RKO (cell line): ENCODE measurements around the gene RABL6.

Source experiments
- DNase-seq: peaks from one replicate; pipeline ENCODE4 v3.0.0-alpha.2; 2016; ENCODE audit warnings: low spot score

The RABL6 gene

DNA sequence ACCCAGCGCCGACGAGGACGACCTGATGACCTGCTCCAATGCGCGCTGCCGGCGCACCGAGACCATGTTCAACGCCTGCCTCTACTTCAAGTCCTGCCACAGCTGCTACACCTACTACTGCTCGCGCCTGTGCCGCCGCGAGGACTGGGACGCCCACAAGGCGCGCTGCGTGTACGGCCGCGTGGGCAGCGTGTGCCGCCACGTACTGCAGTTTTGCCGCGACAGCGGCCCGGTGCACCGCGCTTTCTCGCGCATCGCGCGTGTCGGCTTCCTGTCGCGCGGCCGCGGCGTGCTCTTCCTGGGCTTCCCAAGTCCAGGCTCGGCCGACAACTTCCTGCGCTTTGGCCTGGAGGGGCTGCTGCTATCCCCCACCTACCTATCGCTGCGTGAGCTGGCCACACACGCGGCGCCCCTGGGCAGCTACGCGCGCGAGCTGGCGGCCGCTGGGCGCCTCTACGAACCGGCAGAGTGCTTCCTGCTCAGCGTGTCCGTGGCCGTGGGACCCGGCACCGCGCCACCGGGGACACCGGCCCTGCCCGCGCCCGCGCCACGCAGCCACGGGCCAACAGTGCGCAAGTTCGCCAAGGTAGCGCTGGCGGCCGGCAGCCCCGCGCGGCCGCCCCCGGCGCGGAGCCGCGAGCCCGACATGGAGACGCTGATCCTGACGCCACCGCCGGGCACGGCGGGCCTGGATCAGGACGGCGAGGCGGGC, 38.8 kb downstream of the RABL6 start:
- no peak for DNase-seq

DNA sequence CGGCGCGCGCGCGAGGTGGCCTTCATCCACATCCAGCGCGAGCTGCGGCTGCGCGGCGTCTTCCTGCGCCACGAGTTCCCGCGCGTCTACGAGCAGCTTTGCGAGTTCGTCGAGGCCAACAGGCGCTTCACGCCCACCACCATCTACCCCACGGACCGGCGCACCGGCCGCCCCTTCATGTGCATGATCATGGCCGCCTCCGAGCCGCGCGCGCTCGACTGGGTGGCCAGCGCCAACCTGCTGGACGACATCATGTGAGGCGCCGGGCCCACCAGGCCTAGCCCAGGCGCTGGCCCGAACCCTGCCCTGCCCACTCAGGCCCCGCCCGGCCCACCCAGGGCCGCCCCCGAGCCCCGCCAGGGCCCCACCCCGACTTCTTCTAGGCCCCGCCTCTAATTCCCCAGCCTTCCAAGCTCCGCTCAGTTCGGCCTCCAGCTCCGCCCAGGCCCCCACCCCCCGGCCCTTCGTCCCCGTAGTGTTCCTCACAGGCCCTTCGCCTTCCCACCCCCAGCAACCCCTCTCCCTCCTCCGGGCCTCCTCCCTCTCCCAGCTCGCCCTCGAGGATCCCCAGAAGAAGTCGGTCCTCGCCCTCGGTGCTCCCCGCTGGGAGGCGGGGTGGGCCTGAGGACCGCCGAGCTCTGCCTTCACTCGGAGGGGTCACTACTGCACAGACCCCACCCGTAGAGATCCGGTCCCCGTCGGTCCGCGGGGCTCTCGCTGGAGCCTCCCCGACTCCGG, 39.5 kb downstream of the RABL6 start:
- no peak for DNase-seq

DNA sequence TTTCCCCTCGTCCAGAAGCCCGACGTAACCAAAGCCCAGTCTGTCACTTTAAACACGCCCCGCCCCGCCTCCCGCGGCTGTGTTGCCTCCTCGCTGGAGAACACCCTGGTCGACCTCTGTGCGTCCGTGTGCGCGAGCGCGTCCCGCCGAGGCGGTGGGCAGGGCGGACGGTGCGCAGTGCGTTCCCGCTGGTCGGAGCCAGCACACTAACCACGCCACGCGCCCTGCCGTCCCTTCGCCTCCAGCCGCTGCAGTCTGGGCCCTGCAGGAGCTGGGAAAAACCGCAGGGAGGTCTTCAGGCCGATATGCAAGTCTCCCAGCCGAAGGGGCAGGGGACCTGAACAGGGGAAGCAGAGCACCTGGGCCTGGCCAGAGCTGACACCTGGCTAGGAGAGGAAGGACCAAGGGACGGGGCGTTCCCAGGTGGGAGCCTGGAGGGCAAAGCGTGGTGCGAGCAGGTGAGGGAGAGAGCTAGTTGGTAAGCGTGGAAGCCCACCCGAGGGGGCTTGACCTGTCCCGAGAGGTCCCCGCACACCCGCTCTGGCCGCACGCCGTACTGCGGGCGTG, 40.2 kb downstream of the RABL6 start:
- peak; percentile 97 for DNase-seq

DNA sequence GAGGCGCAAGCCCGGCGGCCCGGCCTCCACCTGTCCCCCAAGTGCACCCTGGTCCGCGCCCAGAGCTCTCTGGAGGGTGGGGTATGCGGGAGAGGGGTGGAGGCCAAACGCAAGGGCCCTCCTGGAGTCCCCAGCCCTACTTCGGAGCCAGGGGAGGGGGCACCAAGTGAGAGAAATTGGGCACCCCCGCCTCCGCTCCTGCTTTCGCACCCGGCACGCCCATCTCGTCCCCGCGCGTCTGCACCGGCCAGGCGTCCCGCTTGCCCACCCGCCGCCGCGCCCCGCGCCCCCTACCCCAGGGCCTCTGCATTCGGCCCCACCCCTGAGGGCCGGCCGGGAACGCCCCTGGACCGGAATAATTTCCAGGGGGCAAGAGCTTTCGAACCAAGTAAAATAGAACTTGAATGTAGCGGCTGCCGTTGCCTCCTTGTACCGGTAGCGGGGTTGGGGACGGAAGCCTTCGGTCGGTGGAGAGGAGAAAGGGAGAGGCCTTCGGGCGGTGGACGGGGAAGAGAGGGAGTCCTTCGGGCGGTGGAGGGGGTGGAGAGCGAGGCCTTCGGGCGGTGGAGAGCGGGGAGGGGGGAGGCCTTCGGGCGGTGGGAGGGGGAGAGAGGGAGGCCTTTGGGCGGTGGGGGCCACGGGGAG, 40.8 kb downstream of the RABL6 start:
- DNase-seq, result peak; percentile 71

DNA sequence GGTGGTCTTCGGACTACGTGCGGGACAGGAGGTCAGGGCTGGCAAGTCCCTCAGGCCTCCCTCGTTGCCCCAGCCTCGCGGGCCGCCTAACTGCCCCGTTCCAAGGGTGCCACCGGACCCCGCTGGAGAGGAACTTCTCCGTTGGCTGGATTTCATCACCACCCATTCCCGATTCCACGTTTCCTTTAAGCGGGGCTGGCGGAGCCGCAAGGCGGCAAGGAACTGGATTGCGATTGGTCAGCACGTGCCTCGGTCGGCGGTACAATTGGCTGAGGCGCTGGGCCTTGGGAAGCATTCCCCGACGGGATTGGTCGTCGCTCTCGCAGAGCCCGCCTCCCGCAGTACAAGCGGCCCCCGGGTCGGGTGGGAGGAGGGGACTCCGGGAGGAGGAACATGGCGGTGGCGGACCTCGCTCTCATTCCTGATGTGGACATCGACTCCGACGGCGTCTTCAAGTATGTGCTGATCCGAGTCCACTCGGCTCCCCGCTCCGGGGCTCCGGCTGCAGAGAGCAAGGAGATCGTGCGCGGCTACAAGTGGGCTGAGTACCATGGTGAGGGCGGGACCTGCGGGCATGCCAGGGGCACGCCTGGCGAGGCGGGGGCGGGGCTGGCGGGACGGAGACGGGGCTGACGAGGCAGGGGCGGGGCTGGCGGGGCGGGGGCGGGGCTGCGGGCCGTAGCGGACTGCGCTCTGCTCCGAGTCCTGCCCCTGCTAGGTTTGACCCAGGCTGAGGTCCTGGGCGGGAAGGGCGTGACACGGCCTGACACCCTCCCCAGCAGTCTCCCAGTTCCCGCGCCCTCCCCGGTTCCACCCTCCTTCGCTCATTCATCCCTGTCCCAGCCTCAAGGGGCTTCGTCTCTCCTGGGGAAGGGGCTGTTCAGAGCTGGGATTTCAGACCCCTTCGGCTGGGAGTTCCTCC, 41.6 kb downstream of the RABL6 start, which contains the start of gene PHPT1:
PHPT1 (plus strand) TSS at position 372 of the 922 bp plus-strand sequence; CDS start at position 394, 22 bp downstream.
- DNase-seq, result peak; percentile 100

DNA sequence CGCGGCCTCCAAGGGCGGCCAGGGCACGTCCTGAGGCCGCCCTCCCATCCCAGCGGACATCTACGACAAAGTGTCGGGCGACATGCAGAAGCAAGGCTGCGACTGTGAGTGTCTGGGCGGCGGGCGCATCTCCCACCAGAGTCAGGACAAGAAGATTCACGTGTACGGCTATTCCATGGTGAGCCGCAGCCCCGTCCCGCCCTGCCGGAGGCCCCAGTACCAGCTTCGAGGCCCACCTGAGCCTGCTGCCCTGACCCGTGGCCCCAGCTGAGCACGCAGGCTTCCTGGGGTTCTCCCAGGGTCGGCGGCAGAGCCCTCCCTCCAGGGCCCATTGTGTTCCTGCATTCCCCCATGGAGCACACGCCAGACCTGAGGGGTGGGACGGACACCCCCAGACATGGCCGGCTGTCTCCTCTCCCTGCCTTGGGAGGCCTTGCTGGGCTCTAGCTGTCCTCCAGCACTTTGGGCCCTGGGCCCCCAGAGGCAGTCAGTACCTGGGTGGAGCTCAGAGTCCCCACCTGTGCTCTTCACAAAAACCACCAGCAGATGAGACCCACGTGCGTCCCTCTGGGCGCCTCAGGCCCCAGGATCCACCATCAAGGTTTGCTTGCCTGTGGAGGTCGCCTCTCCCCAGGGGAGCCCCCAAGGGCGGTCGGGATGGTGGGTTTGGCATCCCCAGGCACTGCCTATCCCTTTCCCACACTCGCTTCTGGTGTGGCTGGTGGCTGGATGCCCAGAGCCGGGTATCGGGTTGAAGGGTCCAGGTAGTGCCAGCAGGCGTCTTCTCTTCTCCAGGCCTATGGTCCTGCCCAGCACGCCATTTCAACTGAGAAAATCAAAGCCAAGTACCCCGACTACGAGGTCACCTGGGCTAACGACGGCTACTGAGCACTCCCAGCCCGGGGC, 42.5 kb downstream of the RABL6 start:
- no peak for DNase-seq

DNA sequence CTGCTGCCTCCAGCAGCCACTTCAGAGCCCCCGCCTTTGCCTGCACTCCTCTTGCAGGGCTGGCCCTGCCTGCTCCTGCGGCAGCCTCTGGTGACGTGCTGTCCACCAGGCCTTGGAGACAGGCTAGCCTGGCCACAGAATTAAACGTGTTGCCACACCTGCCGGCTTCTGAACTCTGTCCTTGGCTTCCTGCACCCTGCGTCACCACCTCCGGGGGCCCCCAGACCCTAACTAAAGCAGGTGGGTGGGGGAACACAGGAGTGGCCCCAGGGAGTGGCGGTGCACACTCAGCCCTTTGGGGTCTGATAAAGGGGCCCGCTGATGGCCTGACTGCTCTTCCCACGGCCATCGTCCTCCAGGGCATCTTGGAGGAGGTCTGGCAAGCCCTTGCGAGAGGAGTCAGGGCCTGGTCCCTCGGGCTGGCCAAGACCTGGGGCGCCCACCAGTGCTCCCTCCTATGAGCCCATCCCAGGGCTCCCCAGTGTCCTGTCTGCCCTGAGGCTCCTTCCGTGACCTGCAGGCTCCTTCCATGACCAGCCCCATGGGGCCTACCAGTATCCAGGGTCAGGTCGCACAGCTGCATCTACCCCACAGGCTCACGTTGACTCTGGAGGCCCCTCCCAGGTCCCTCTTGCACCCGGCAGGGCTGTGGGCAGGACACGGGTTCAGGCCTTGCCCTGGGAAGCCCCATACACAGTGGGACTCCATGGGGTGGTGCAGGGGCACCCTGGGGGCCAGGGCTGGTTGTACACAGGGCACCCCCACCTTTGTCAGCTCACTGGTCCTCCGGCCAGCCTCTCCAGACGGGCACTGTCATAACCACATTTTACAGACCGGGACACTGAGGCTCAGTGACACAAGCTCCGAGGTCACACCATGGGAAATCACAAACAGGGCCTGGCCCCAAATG, 43.4 kb downstream of the RABL6 start:
- no peak for DNase-seq

DNA sequence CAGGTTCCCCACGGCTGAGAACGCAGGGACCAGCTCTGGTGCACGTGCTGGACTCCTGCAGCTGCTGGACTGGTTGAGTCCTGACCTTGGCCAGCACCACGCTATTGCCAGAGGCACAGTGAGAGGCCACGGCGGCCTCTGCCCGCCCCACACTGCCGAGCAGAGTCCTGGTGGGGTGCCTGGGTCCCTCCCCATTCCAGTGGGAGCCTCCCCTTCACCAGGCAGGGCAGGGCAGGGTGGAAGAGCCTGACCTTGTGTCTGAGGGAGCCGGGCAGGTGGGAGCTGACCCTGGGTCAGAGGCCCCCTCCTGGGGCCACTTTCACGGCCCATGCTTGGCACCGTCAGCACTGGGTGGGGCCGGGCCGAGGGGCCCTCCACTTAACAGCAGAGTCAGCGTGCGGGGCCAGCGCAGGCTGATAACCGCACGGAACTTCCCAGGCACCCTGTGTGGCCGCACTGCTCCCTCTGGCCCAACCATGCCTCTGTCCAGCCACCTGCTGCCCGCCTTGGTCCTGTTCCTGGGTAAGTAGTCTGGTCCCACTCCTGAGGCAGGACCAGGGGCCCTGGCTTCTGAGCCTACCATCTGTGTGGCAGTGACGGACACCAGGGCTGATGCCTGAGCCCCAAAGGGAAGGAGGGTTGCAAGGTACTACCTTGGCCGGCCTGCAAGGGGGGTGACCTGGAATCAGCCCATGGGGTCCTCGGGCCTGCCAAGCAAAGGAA, 44.4 kb downstream of the RABL6 start, which contains the start of gene MAMDC4:
MAMDC4 (plus strand) TSS at position 406 of the 723 bp plus-strand sequence; CDS start at position 477, 71 bp downstream.
- no peak for DNase-seq

DNA sequence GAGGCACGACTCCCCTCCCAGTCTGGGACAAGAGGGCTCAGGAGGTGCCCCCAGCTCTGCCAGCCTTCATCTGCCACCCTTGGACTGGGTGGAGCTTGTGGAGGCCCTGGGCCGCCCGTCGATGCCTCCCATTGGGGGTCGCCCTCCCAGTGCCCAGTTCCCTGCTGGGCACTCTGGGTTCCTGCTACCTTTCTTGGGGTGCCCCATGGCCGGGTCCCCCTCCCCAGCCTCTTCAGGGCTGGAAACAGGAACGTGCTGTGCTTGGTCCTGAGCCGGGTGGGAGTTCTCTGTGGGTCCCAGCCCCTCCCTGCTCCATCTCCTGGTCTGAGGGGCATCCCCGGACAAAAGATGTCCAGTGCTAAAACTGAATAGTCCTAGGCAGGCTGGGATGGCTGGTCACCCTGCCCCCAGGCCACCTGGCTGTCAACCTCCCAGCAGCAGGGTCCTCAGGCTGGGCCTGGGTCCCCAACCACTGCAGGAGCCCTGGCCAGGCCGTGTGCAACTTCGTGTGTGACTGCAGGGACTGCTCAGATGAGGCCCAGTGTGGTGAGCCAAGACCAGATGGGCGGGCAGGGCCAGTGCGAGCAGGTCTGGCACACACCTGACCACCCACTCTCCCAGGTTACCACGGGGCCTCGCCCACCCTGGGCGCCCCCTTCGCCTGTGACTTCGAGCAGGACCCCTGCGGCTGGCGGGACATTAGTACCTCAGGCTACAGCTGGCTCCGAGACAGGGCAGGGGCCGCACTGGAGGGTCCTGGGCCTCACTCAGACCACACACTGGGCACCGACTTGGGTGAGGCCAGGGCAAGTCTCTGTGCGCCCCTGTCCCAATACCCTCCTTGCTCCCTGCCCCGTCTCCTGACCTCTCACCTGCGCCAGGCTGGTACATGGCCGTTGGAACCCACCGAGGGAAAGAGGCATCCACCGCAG, 45.2 kb downstream of the RABL6 start:
- no peak for DNase-seq

DNA sequence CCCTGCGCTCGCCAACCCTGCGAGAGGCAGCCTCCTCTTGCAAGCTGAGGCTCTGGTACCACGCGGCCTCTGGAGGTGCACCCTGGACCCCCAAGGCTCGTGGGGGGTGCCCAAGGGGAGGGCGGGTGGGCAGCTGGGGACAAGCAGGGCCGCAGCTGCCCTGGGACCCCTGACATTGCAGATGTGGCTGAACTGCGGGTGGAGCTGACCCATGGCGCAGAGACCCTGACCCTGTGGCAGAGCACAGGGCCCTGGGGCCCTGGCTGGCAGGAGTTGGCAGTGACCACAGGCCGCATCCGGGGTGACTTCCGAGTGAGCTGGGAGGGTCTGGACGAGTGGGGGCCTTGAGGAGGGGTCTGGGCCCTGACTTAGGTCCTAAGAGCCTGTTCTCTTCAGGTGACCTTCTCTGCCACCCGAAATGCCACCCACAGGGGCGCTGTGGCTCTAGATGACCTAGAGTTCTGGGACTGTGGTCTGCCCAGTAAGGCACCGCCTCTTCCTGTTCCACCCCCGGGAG, 45.9 kb downstream of the RABL6 start:
- DNase-seq, result no peak

DNA sequence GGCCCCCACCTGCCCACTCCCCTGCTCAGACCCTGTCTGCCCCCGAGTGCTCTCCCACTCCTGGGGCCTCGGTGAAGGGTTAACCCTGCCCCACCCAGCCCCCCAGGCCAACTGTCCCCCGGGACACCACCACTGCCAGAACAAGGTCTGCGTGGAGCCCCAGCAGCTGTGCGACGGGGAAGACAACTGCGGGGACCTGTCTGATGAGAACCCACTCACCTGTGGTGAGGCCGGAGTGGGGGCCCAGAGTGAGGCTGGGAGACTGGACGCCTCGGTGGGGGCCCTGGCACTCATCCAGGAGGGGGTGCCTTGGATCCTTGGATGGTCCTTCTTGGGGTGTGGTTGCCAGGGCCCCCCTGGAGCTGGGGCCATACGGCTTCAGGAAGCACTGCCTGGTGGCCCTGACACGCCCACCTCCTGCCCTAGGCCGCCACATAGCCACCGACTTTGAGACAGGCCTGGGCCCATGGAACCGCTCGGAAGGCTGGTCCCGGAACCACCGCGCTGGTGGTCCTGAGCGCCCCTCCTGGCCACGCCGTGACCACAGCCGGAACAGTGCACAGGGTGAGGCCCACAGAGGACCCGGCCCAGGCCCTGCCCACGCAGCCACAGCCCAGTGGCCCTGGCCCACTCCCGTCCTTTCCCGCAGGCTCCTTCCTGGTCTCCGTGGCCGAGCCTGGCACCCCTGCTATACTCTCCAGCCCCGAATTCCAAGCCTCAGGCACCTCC, 46.5 kb downstream of the RABL6 start:
- DNase-seq, result no peak

DNA sequence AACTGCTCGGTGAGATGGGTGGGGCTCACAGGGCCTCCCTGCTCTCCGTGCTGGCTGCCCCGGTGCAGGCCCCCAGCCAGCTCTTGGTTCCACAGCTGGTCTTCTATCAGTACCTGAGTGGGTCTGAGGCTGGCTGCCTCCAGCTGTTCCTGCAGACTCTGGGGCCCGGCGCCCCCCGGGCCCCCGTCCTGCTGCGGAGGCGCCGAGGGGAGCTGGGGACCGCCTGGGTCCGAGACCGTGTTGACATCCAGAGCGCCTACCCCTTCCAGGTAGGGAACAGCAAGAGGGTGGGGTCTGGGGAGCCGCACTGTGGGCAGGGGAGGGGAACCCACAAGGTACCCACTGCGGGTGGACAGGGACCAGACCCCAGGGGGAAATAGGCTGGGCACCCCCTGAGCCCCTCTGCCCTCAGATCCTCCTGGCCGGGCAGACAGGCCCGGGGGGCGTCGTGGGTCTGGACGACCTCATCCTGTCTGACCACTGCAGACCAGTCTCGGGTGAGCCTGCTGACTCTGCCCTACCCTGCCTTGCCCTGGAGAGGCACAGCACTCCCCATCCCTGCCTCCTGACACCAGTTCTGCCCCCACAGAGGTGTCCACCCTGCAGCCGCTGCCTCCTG, 47.2 kb downstream of the RABL6 start:
- no peak for DNase-seq

DNA sequence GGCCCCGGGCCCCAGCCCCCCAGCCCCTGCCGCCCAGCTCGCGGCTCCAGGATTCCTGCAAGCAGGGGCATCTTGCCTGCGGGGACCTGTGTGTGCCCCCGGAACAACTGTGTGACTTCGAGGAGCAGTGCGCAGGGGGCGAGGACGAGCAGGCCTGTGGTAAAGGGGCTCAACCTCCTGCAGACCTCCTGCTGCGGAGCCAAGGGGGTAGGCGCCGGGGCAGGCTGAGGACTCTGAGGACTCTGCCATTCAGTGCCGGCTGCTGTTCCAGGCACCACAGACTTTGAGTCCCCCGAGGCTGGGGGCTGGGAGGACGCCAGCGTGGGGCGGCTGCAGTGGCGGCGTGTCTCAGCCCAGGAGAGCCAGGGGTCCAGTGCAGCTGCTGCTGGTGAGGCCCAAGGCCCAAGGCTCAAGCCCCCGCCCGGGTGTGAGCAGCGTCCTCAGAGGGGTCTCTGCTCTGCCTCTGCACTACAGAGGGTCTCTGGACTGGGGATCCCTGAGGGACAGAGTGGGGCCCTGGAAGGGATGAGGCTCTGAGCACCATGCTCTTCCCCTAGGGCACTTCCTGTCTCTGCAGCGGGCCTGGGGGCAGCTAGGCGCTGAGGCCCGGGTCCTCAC, 47.8 kb downstream of the RABL6 start:
- no peak for DNase-seq

DNA sequence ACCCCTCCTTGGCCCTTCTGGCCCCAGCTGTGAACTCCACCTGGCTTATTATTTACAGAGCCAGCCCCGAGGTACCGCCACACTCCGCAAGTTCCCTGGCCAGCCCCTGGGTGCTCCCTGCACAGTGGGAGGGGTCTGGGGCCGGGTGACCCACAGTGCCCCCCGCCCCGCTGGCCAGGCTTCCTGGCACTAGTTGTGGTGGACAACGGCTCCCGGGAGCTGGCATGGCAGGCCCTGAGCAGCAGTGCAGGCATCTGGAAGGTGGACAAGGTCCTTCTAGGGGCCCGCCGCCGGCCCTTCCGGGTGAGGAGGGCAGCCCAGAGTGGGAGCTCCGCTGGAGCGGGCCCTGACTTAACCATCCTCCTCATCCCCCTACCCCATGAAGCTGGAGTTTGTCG, 48.3 kb downstream of the RABL6 start:
- DNase-seq, result no peak

DNA sequence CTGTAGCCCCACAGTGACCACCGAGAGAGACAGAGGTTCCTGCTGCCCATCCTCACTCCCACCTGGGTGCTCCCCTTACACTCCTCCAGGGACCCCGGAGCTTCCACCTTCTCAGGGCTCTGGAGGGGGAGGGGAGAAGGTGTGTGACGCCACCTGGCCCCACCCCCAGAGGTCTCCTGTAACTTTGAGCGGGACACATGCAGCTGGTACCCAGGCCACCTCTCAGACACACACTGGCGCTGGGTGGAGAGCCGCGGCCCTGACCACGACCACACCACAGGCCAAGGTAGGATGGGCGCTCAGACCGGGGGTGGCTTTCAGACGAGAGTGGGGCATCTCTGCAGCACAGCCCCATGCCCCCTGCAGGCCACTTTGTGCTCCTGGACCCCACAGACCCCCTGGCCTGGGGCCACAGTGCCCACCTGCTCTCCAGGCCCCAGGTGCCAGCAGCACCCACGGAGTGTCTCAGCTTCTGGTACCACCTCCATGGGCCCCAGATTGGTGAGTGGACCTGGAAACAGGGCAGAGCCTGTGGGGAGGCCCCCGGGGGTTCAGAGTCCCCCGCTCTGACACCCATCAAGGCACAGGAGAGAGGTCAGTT, 48.9 kb downstream of the RABL6 start:
- no peak for DNase-seq
